Measurements from ENCODE around the gene KCNMA1.

GRCh38 chr10:77193001-77193400 lies 444.6 kb downstream of the KCNMA1 start:
- no peak for TF ChIP-seq CTCF (IDR thresholded peaks at IDR 0.05 in 8 of 11, conservative IDR thresholded peaks at IDR 0.05 in 3 of 11)
- TF ChIP-seq POLR2A (IDR thresholded peaks at IDR 0.05) = no peak
- no peak for TF ChIP-seq POLR2AphosphoS5 (IDR thresholded peaks at IDR 0.05)
